HG03442 (cell line): ENCODE data around the gene PRR20A.
"Not testable (repeated sequence)": the region's sequence is repeated elsewhere in the genome, so short reads cannot be mapped to it uniquely, and the experiment has no call there.

Source experiments
- ATAC-seq: cut with Tn5 transposase; IDR thresholded peaks from one replicate; pipeline ENCODE4 v1.9.1; 2021; ENCODE audit warnings: mild to moderate bottlenecking, moderate library complexity; ENCODE audit not compliant: unreplicated experiment

The PRR20A gene

DNA sequence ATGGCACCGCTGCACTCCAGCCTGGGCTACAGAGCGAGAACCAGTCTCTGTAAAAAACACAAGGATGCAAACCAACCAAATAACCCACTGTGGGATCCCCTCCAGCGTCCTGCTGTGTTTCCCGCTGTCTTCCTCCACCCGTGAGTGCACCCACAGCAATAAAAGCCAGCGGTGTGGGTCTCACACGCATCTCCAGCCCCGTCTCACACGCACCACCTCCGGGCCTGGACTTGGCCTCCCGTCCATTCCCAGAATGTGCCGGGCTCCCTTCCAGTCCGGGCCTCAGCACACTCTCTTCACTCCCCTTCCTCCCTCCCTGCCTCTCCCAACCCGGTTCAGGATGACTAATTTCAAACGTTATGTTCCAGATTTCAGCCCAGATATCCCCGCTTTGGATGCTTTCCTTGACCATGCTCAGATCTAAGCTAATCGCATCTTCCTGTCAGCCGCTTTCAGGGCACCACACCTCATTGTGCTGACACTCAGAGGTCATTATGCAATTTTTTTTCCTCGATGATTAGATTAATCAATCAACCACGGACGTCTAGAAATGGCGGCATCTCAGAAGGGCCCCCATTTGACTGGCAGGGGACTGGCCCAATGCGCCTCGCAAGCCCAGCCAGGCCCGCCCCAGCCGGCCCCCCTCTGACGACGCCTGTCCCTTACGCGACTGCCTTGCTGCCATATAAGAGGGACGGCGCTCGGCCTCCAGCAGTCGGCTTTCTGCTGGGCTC, at the start of gene PRR20A:
TSS of gene PRR20A (plus strand) at position 684 of the 734 bp plus-strand sequence. CDS start 387 bp downstream, outside the sequence.
- ATAC-seq = not testable (repeated sequence)

DNA sequence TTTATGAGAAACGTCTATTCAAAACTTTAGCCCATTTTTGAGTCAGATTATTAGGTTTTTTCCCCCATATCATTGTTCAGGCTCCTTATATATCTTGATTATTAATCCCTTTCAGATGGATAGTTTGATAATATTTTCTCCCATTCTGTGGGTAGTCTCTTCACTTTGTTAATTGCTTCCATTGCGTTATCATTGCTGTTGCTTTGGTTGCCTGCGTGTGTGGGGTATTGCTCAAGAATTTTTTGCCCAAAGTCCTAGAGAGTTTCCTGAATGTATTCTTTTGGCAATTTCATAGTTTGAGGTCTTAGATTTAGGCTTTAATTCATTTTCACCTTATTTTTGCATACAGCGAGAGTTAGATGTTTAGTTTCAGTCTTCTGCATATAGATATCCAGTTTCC, 25.8 kb upstream of the PRR20A start:
- no peak for ATAC-seq

DNA sequence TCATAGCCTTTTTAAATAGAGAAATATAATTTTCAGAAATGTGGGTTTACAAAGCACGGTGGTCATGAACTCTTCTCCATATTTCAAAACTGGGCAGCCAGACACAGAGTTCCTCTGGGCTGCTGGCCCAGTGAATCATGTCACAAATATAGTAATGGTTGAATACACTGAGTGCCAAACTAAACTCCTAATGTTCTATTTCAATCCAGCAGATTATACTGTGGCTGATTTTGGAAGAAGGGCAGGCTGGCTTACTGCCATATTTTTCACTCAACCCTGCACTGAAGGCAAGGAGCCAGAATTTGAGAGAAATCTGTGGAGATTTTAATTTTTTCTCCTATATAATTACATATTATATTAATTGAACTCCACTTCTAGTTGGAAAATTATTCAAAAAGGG, 17.0 kb upstream of the PRR20A start:
- no peak for ATAC-seq

DNA sequence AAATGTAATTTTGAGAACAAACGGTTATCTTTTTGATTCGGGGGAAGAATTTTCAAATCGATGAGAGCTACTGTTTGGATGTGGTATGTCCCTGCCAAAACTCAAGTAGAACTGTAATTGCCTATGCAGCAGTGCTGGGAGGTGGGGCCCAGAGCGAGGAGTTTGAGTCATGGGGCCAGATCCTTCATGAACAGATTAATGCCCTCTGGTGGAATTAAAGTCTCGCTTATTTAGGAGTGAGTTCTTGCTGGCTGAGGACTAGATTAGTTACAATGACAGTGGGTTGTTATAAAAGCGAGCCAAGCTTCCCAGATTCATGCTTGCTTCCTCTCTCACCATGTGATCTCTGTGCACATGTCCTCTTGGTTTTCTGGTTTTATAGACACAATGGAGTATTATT, 11.8 kb upstream of the PRR20A start:
- ATAC-seq = no peak

DNA sequence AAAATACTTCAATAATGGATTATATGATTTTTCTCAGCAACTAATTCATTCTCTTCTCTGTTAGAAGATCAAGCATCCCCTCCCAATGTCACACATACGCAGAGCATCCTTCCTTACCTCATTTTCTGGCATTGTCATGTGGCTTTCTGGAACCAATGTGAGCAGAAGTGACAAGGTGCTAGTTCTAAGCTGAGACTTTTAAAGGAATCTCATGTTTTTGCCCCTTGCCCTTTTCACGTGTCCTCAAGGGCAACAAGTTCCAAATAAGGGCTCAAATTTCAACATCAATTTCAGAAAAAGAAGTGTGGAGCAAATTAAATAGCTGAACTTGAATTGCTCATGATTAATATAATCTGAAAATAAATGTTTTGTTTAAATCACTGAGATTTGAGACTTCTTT, 4.6 kb upstream of the PRR20A start:
- no peak for ATAC-seq

DNA sequence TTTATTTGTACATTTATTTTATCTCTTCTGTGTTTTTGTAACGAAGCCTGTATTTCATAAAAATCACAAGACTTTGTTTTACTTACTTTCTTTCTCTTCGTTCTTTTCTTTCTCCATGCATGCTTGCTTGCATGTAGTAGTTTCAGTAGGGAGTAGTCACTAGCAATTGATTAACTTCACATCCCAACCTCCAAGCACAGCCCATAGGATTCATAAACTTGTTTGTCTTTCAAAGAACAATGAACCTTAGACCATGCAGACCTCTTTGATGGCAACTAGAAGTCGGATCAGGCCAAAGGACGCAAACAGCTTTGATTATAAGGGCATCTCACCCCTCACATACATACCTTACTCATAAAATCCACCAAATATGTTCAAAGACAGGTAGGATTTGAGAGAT, 3.1 kb upstream of the PRR20A start:
- no peak for ATAC-seq

DNA sequence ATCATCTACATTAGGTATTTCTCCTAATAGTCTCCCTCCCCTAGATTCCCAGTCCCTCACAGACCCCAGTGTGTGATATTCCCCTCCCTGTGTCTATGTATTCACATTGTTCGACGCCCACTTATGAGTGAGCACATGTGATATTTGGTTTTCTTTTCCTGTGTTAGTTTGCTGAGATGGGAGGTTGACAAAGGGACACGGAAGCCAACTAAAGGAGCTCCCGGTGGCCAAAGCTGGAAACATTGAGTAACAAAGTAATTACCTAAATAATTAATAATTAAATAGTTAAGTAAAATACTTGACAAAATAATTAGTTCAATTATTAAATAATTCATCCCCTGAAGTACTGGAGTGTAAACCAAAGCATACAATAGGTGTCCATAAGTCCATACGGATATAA, 1.7 kb upstream of the PRR20A start:
- ATAC-seq = no peak

DNA sequence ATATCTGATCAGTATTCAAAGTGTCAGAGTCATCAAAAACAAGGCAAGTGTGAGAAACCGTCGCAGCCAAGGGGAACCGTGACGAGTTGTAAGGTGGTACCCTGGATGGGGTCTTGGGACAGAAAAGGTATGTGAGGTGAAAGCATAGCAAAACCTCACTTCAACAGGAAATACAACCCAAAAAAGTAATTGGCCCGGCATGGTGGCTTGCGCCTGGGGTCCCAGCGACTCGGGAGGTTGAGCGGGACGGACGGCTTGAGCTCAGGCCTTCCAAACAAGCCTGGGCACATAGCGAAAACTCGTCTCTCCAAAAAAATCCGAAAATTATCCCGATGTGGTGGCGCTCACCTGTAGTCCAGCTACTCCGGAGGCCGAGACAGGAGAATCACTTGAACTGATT, 937 bp upstream of the PRR20A start:
- not testable (repeated sequence) for ATAC-seq

DNA sequence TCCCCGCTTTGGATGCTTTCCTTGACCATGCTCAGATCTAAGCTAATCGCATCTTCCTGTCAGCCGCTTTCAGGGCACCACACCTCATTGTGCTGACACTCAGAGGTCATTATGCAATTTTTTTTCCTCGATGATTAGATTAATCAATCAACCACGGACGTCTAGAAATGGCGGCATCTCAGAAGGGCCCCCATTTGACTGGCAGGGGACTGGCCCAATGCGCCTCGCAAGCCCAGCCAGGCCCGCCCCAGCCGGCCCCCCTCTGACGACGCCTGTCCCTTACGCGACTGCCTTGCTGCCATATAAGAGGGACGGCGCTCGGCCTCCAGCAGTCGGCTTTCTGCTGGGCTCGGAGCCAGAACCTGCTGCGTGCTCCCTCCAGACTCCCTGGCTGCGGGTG, 6.5 kb downstream of the PRR20A start, which contains the start of gene PRR20B:
TSS of gene PRR20B (plus strand) at position 301 of the 400 bp plus-strand sequence. CDS start 387 bp downstream, outside the sequence.
- not testable (repeated sequence) for ATAC-seq

DNA sequence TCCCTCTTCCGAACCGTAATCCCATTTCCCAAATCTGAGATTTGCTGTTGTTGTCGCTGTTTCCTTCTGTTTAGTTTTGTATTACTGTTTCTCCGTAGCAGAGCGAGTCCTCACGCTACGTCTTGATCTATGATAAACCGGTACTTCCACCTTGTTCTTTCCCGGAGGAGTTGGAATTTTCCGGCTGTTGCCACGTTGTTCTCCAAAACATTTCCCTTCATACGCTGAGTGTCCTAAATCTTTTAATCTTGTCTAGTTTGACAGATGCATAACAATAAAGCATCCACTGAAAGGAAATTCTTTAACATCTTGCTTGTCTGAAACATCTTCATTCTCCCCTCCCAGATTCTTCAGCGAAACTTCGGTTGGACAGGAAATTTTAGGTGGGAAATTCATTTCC, 7.4 kb downstream of the PRR20A start:
- ATAC-seq = not testable (repeated sequence)

DNA sequence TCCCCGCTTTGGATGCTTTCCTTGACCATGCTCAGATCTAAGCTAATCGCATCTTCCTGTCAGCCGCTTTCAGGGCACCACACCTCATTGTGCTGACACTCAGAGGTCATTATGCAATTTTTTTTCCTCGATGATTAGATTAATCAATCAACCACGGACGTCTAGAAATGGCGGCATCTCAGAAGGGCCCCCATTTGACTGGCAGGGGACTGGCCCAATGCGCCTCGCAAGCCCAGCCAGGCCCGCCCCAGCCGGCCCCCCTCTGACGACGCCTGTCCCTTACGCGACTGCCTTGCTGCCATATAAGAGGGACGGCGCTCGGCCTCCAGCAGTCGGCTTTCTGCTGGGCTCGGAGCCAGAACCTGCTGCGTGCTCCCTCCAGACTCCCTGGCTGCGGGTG, 13.0 kb downstream of the PRR20A start, which contains the start of gene PRR20C:
TSS of gene PRR20C (plus strand) at position 301 of the 400 bp plus-strand sequence. CDS start 387 bp downstream, outside the sequence.
- not testable (repeated sequence) for ATAC-seq

DNA sequence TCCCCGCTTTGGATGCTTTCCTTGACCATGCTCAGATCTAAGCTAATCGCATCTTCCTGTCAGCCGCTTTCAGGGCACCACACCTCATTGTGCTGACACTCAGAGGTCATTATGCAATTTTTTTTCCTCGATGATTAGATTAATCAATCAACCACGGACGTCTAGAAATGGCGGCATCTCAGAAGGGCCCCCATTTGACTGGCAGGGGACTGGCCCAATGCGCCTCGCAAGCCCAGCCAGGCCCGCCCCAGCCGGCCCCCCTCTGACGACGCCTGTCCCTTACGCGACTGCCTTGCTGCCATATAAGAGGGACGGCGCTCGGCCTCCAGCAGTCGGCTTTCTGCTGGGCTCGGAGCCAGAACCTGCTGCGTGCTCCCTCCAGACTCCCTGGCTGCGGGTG, 19.6 kb downstream of the PRR20A start, which contains the start of gene PRR20D:
TSS of gene PRR20D (plus strand) at position 301 of the 400 bp plus-strand sequence. CDS start 387 bp downstream, outside the sequence.
- not testable (repeated sequence) for ATAC-seq

DNA sequence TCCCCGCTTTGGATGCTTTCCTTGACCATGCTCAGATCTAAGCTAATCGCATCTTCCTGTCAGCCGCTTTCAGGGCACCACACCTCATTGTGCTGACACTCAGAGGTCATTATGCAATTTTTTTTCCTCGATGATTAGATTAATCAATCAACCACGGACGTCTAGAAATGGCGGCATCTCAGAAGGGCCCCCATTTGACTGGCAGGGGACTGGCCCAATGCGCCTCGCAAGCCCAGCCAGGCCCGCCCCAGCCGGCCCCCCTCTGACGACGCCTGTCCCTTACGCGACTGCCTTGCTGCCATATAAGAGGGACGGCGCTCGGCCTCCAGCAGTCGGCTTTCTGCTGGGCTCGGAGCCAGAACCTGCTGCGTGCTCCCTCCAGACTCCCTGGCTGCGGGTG, 26.2 kb downstream of the PRR20A start, which contains the start of gene PRR20E:
TSS of gene PRR20E (plus strand) at position 301 of the 400 bp plus-strand sequence. CDS start 387 bp downstream, outside the sequence.
- not testable (repeated sequence) for ATAC-seq

DNA sequence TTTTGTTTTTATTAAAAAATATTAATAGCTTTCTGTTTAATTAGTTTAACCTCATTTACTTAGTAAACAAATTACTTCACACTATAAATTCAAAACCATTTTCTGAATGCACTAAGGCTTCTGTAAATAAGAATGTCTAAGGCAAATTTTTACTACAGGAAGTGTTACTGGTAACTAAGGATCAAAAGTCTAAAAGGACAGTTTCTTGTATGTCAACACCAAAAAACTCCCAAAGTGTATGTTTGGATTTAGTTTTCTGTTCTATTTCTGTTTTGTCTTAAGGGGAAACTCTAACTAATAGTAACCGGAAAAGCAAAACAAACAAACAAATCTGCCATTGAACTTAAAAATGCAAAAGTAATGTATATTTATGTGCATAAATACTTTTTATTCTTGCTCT, 50.9 kb downstream of the PRR20A start:
- no peak for ATAC-seq
